ENCODE data around the gene IL1RN. TPM values are rescaled to one million over a fixed set of nuclear protein-coding genes. Genes with fewer than 3 reads are reported as not detected.

Gene IL1RN
- total RNA-seq, 1 donor from 2014 or later, result not detected

GRCh38 chr2:113164930-113165585, 37.7 kb downstream of the IL1RN start:
- DNase-seq (ENCODE audit: low spot score), result peak; percentile 40
- H3K9me3 Mint-ChIP-seq (ENCODE audit: low read depth), result no peaks in the 10 kb centered on the region
- H3K4me3 Mint-ChIP-seq (ENCODE audit: unreplicated experiment), result no peak overlapping the region
- no peak overlapping the region for H3K27ac Mint-ChIP-seq (ENCODE audit: unreplicated experiment)
- no peaks in the 10 kb centered on the region for H3K36me3 Mint-ChIP-seq (ENCODE audit: low read depth)
- no peaks in the 10 kb centered on the region for H3K27me3 Mint-ChIP-seq (ENCODE audit: low read depth)
- no peaks in the 10 kb centered on the region for H3K4me1 Mint-ChIP-seq (ENCODE audit: low read depth)
- TF ChIP-seq, protein P1, sequence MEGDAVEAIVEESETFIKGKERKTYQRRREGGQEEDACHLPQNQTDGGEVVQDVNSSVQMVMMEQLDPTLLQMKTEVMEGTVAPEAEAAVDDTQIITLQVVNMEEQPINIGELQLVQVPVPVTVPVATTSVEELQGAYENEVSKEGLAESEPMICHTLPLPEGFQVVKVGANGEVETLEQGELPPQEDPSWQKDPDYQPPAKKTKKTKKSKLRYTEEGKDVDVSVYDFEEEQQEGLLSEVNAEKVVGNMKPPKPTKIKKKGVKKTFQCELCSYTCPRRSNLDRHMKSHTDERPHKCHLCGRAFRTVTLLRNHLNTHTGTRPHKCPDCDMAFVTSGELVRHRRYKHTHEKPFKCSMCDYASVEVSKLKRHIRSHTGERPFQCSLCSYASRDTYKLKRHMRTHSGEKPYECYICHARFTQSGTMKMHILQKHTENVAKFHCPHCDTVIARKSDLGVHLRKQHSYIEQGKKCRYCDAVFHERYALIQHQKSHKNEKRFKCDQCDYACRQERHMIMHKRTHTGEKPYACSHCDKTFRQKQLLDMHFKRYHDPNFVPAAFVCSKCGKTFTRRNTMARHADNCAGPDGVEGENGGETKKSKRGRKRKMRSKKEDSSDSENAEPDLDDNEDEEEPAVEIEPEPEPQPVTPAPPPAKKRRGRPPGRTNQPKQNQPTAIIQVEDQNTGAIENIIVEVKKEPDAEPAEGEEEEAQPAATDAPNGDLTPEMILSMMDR (IDR thresholded peaks at IDR 0.05), result no peak

DNA sequence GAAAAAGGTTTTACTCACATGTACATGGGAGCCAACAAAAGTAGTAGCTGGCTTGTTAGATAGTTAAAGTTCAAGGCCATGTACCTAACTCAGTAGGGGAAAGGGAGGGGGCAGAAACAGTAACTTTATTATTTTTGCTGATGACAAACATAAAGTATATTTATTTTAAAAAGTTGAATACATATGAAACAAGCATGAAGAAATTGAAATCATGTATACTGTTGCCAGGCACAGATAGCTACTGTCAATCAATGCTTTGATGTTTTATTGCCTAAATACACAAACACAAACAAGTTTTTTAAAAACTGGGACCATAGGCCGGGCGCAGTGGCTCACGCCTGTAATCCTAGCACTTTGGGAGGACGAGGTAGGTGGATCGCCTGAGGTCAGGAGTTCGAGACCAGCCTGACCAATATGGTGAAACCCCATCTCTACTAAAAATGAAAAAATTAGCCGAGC, 38.8 kb downstream of the IL1RN start:
- H3K27ac Mint-ChIP-seq (ENCODE audit: unreplicated experiment), result no peak overlapping the region
- H3K36me3 Mint-ChIP-seq (ENCODE audit: low read depth), result no peaks in the 10 kb centered on the region
- DNase-seq (ENCODE audit: low spot score), result peak; percentile 19
- no peak overlapping the region for H3K4me3 Mint-ChIP-seq (ENCODE audit: unreplicated experiment)
- TF ChIP-seq, protein P1 (IDR thresholded peaks at IDR 0.05), result no peak
- no peaks in the 10 kb centered on the region for H3K9me3 Mint-ChIP-seq (ENCODE audit: low read depth)
- no peaks in the 10 kb centered on the region for H3K4me1 Mint-ChIP-seq (ENCODE audit: low read depth)
- no peaks in the 10 kb centered on the region for H3K27me3 Mint-ChIP-seq (ENCODE audit: low read depth)

DNA sequence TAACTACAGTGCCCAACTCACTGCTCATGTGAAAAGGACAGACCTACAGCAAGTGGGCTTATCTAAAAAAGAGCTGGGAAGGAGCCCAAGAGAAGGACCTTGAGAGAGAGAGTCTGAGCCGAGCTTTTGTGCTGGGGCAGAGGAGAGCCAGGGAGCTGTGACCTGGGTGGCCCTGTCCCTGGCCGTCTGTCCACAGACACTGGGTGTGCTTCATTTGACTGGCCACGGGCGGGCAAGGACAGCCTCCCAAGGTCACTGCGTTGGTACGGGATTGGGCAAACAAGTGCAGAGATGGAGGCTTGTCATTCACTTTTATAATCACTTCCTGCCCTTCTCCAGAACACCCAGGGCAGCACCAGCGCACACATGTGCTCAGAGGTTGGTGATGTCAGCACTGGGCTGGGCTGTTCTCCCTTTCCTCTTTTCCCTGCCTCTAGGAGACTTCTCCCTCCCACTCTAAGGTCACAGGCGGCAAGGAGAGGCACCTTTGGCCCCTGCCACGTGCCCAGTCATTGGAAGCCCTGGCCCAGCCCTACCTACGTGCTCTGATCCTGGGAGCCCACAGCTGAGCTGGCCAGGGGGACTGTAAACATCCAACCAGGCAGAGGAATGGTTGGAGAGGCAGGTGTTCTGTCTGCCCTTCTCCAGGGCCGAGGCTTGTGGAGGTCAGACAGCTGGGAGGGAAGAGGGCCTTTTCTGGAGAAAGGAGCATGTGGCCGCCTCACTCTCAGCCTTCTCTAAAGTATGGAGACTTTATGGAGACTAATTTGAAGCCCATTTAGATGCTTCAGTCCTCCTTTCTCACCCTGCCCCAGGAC, 39.9 kb downstream of the IL1RN start:
- no peaks in the 10 kb centered on the region for H3K27me3 Mint-ChIP-seq (ENCODE audit: low read depth)
- DNase-seq (ENCODE audit: low spot score), result no peak
- H3K36me3 Mint-ChIP-seq (ENCODE audit: low read depth), result no peaks in the 10 kb centered on the region
- H3K9me3 Mint-ChIP-seq (ENCODE audit: low read depth), result no peaks in the 10 kb centered on the region
- no peak overlapping the region for H3K27ac Mint-ChIP-seq (ENCODE audit: unreplicated experiment)
- H3K4me1 Mint-ChIP-seq (ENCODE audit: low read depth), result no peaks in the 10 kb centered on the region
- TF ChIP-seq, protein P1 (IDR thresholded peaks at IDR 0.05), result no peak
- no peak overlapping the region for H3K4me3 Mint-ChIP-seq (ENCODE audit: unreplicated experiment)

DNA sequence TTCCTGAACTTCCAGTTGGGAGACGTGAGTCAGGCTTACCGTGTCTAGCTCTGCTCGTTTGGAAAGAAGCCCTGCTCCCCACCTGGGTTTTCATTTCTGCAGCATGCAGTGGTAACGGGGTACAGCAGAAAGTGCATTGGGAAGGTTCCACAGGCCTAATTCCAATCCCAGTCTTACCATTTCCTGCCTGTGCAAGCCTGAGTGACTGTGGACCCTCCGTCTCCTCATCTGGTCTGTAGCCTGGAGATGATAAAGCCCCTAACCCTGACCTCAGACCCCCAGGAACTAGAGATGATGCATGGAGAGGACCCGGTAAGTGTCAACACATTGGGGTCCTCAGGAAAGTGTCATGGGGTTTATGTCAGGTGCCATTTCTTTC, 40.6 kb downstream of the IL1RN start:
- no peak overlapping the region for H3K27ac Mint-ChIP-seq (ENCODE audit: unreplicated experiment)
- H3K27me3 Mint-ChIP-seq (ENCODE audit: low read depth), result no peaks in the 10 kb centered on the region
- no peaks in the 10 kb centered on the region for H3K36me3 Mint-ChIP-seq (ENCODE audit: low read depth)
- no peaks in the 10 kb centered on the region for H3K9me3 Mint-ChIP-seq (ENCODE audit: low read depth)
- H3K4me1 Mint-ChIP-seq (ENCODE audit: low read depth), result no peaks in the 10 kb centered on the region
- no peak for DNase-seq (ENCODE audit: low spot score)
- TF ChIP-seq, protein P1 (IDR thresholded peaks at IDR 0.05), result no peak
- no peak overlapping the region for H3K4me3 Mint-ChIP-seq (ENCODE audit: unreplicated experiment)

DNA sequence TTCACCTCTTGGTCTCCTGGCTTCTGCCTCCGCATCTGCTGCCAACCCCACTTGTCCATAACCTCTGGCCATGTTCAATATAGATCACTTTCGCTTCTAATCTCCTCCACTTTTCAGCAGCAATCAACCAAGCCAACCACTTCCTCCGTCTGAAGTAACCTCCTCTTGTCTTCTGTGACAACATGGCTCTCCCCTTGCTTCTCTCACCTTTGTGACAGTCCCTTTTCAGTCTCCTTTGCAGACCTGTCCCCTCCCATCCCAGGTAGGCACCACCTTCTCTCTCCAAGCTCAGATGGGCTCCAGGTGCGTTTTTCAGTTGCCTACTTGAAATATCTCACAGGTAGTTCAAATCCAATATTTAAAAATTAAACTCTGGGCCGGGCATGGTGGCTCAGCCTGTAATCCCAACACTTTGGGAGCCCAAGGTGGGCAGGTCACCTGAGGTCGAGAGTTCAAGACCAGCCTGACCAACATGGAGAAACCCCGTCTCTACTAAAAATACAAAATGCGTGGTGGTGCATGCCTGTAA, 41.7 kb downstream of the IL1RN start:
- no peaks in the 10 kb centered on the region for H3K27me3 Mint-ChIP-seq (ENCODE audit: low read depth)
- peak; percentile 8 for DNase-seq (ENCODE audit: low spot score)
- no peak overlapping the region for H3K27ac Mint-ChIP-seq (ENCODE audit: unreplicated experiment)
- H3K4me3 Mint-ChIP-seq (ENCODE audit: unreplicated experiment), result no peak overlapping the region
- no peaks in the 10 kb centered on the region for H3K36me3 Mint-ChIP-seq (ENCODE audit: low read depth)
- H3K9me3 Mint-ChIP-seq (ENCODE audit: low read depth), result no peaks in the 10 kb centered on the region
- H3K4me1 Mint-ChIP-seq (ENCODE audit: low read depth), result no peaks in the 10 kb centered on the region
- TF ChIP-seq, protein P1 (IDR thresholded peaks at IDR 0.05), result no peak
